GM18870 (cell line): Measurements from ENCODE around the gene HOMER2.
A peak's percentile ranks its signal among the peaks of the same experiment; 100 is the strongest.
"Not testable (repeated sequence)": the region's sequence is repeated elsewhere in the genome, so short reads cannot be mapped to it uniquely, and the experiment has no call there.

Experiments
- ATAC-seq: cut with Tn5 transposase; IDR thresholded peaks from one replicate; pipeline ENCODE4 v1.9.1; 2021; ENCODE audit warnings: moderate library complexity; ENCODE audit not compliant: unreplicated experiment

HOMER2 gene

DNA sequence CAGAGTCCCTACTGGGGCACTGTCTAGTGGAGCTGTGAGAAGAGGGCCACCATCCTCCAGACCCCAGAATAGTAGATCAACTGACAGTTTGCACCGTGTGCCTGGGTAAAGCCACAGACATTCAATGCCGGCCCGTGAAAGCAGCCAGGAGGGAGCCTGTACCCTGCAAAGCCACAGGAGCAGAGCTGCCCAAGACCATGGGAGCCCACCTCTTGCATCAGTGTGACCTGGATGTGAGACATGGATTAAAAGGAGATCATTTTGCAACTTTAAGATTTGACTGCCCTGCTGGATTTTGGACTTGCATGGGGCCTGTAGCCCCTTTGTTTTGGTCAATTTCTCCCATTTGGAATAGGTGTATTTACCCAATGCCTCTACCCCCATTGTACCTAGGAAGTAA is 86.5 kb downstream of the HOMER2 start:
- not testable (repeated sequence) for ATAC-seq

DNA sequence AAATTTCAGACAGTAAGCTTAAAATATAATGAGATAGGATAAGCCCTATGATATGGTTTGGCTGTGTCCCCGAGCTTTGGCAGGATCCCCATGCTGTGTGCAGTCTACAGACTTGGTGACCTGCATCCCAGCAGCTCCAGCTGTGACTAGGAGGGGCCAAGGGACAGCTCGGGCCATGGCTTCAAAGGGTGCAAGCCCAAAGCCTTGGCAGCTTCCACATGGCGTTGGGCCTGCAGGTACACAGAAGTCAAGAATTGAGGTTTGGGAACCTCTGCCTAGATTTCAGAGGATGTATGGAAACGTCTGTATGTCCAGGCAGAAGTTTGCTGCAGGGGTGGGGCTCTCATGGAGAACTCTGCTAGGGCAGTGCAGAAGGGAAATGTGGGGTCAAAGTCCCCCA is 86.9 kb downstream of the HOMER2 start:
- not testable (repeated sequence) for ATAC-seq

DNA sequence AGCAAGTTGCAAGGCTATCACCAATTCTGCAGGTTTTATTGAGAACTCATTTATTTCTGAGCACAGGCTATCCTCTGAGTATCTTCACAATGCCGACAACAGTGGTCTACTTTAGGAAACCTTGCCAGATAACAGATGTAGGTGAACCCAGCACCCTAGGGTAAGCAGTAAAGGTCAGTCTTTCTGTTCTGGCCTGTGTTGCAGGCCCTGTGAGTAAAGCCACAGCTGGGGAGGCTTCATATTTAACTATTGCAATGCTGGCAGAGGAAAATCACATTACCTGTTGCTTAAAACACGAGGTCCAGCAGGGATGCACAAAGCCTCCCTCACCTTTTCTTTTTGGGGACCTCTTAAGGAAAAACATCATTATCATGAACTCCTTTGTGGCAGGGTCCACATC is 87.6 kb downstream of the HOMER2 start:
- no peak for ATAC-seq

DNA sequence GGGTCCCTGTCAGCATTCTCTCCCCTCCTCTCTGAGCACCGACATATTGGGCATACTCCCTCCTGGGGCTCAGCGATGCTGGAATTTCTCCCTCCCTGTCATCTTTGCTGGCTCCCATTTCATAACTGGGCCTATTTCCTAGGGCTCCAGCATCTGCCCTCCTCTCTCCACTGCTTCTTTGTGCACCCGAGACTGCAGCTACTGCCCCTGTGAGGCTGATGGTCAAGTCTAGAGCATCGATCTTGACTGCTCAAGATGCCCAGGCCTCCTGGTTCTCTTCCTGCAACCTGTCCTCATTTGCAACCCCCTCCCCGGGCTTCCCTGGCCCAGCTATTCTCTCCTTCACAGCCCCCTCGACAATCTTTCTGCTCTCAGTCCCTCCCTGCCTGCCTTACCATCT is 89.6 kb downstream of the HOMER2 start:
- ATAC-seq = no peak

DNA sequence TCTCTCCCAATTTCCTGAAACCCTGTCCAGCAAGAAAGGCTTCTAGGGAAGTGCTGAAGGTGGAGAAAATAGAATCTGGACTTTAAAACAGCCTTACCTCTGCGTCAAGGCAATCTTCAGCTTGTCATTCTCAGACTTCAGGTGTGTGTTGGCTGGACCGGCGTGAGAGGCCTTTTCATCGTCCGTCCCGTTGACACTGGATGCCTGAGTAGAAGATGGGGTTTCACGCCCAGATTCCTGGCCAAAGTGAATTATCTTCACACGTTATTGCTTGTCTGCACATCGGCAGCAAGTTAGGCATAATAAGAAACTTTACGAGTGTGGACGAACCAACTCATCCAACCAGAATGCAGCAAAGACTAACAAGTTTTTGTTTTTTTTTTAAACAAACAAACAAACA is 93.6 kb downstream of the HOMER2 start:
- ATAC-seq = no peak

DNA sequence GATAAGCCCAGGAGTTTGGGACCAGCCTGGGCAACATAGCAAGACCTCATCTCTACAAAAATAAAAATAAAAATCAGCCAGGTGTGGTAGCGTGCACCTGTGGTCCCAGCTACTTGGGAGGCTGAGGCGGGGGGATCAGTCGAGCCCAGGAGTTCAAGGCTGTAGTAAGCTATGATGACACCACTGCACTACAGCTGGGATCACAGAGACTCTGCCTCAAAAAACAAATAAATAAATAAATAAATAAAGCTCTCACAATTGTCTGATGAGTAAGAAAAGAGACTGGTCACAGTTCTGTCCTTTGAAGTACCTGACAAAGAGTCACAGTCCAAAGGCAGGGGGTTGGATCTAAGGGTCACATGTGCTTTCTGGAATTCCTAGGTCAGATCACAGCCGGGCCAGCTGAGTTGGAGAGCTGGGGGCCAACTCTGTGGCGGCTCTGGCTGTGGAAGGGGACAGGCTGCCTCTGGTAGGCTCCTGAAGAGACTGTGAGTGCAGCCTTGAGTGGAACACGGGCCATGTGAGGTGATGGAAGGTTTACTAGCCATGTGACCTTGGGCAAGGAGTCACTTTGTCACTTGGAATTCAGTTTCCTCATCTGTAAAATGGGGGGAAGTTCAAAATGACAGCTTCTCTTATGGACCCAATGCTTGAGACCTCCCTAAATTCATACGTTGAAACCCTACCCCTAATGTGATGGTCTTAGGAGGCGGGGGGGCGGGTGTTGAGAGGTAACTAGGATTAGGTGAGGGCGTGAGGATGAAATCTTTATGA is 95.9 kb downstream of the HOMER2 start:
- no peak for ATAC-seq

DNA sequence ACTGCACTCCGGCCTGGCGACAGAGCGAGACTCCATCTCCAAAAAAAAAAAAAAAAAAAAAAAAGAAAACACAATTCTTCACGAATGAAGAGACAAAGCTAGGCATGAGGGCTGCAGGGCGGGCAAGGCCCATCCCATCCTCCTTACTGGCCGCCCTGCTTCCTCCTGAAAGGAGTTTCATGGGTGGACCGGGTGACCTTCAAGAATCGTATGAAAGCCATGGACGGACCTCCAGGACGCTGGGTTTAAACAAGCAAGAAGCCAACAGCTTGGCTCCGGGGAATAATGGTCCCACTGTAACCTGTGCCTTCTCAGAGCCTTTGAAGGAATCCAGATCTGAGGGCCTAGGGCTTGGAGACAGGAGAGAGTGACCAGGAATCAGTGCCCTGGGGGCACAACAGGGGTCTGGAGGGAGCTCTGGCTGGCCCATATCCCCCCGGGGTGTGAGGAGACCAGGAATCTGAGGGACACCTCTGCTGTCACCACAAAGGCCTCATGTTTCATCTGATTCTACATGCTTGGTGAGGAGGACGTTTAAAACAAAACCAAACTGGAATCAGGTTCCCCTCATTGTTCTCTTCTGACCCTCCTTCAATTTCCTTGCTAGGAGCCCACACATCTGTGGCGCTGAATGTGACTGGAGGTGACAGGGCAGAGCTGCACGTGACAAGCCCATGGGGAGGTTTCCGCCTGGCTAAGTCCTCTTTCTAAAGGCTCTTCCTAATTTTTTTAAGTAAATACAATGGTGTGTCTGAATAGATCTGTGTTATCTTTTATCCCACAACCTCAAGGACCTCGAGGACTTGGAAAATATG is 97.0 kb downstream of the HOMER2 start:
- no peak for ATAC-seq

DNA sequence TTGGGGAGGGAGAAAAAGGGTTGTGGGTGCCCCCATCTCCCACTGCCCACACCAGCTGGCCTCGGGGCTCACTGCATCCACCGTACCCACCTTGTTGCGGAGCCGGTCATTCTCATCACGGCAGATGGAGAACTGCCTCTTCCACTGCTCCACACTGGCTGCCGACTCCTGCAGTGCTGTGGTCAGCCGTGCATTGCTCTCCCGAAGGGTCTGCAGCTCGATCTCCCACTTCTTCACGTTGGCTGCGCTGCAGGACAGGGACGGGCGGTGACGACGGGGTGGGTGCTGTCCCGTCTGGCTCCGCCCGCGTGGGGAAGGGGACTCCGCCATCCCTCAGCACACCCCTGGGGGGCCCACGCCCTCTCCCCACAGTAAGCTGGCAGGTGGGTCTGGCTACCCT is 98.0 kb downstream of the HOMER2 start:
- ATAC-seq = no peak

DNA sequence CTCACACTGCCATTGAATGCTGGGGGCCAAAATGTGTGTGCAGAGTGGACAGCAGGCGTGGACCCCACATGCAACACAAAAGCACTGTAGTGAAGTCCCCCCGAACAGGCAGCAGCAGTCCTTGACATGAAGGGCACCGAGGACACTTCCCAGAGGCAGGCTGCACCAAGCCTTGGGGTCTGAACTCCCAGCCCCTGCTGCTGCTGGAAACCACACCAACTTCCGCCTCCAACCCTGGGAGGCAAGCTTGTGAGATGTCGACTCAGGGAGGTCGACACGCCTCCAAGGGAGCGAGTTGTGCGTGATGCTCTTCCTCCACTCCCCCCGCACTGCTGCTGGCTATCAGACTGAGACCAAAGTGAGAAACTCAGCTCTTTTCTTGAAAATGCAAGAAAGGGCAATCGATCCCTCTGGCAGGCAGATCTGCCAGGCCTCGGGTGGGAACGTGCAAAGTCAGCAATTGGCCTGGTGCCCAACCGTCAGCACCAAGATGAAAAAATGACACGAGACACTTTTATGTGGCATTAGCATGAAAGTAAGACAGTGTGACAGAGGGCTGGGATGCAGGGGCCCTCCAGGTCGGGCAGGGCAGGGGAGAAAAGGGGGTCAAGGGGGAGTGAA is 99.5 kb downstream of the HOMER2 start:
- no peak for ATAC-seq

DNA sequence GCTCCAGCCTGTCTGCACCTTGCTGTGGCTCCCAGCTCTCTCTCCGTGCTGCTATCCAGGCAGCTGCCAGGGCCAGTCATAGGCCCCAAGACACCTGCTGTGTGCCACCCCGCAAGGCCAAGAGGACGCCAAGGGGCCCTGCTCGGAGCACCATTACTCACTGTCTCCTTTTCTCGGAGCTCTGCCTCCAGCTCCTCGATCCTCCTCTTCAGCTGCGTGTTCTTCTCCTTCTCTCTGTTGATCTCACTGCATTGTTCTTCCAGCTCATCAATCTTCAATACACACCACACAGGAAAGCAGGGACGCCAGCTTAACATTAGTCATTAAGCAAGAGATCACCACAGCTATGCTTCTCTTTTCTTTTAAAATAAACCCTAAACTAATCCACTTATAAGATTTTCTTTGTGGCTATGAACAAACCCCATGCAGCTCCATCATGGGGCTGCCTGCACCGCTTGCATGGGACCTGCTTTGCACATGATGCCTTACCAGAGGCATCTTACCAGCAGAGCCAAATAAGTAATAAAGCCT is 100.5 kb downstream of the HOMER2 start:
- ATAC-seq = no peak

DNA sequence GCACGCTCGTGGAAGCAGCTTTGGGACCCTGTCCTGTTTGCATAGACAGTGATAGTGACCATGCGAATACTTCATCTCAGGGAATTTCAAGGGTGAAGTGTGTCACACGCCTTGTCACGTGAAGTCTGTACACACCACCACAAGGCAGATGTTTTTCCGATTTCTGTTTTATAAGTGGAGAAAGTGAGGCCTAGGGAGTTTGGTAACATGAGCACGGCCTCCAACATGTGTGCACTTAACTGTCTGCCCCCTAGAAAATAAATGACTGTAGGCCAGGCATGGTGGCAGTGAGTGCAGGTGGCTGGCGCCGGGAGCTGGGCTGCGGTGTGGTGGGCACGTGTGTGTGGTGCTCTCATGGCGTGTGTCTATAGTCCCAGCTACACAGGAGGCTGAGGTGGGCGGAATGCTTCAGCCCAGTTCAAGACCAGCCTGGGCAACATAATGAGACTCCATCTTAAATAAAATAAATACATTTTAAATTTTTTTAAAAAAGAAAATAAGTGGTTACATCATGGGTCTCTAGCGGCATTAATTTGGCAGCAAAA is 101.1 kb downstream of the HOMER2 start:
- no peak for ATAC-seq

DNA sequence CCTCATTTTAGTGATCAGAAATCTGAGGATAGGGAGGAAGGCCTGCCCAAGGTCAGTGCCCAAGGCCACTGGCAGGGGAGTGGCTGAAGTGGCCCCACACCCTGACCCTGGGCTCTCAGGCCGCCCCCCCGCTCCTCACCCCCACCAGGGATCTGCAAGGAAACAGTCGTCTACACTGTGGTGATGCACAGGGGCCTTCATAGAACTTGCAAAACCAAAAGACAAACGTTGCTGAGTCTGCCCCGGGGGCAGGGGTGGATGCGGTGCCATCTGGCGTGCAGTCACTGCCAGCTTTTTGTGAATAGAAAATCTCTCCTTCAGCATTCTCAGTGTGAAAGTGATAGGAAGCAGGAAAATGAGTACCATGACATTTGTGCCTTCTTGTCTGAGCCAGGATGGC is 101.8 kb downstream of the HOMER2 start:
- no peak for ATAC-seq

DNA sequence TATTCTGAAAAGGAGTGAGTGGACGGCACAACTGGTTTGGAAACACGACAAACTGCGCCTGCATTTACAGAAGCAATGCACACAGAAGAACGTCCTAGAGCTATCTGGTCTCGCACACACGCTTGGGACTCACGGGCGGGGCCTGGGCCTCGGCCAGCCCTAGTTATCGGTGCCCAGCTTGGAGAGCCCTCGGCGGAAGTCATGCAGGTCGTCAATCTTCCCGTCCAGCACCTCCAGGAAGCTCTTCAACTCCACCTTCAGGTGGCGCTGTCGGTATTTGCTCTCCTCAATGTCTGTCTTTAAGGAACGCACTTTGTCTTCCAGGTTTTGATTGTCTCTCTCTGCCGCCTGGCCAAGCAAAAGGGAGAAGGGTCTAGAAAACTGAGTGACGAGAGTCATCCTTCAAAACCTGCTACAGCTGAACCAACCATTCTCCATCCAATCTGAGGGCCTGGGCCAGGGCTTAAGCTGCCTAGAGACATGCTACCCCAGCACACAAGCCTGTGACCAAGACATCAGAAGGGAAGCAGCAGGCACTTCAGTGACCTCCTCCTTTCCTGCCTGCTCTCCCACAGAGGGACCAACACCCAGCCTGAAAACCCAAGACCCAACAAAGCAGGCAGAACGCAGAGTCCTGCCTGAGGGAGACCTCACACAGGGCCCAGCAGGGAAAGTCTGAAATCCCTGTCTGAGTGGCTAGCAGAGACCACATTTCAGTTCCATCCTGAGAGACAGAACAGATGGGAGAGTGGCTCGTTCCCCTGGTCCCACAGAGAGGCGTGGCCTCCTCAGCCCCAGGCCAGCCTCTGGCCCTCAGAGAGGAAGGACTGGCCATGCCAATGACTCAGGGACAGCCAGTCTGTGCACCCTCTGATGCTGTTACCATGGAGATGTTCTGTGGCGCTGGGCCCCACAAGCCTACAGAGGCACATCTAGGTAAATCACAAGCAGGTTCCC is 102.7 kb downstream of the HOMER2 start:
- peak; percentile 48 for ATAC-seq

DNA sequence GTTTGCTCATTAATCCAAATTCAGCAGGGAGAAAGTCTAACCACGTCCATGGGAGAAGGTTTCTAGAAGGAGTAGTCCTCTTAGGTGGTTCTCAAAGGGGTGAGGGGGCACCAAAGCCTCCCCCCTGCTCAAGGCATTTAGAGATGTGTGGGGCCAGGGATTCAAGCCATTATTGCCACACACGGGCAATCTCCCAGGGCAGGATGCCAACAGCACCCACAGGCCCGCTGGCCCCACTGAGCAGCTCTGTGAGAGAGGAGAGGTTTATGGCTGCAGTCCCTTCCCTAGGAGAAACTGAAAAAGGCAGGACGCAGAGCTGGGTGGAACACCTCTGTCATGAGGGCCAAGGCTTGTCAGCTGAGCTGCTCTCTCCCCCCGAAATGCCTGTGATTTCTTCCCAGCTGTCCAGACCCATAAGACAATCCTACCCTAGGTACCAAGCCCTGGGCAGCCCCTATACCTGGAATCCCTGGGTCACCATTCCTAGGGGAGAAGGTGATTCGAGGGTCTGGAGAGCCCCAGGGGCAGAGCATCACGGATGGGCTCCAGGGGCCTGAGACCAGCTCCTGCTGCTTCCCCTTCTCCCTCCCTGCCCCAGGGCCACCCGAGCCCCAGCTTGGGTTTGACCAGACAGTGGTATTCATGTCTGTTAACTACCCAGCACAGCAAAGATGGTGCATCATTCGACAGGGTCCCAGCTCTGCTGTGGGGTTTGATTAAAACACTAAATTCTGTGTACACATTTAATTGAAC is 104.1 kb downstream of the HOMER2 start:
- ATAC-seq = no peak

DNA sequence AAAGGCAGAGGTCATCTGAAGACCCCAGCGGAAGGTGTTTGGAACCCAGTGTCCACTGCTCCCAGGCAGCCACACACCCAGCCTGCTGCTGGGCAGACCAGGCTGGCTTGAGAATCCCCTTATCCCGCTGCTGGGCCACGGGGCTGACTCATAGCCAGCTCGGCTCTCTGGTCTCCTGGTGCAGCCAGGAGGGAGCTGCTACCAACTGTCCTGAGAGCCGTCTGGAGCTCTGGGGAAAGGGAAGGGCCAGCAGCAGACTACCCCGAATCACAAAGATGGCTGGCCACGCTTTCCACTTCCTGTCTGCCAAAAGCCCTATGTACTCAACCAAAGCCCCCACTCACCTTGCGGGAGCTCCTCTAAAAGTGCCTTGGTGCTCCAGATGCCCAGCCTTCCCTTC is 104.8 kb downstream of the HOMER2 start:
- ATAC-seq = no peak

DNA sequence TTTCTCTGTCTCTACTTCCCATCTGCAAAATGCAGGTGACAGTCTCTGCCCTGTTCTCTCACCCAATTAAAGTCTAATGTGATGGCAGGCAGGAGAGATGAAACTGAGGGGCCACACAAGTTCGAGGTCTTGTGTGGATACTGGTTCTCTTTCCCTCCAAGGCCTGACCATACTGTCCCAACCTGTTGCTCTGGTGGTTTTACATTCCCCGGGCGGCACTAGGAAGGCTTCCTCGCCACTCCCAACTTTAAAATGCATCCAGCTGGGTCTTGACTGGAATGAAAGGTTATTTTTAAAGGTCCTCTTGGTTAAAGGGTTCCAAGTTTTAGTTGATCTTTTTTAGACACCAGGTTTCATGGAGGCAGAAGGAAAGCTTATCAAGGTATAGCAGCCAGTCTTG is 105.9 kb downstream of the HOMER2 start:
- ATAC-seq = no peak

DNA sequence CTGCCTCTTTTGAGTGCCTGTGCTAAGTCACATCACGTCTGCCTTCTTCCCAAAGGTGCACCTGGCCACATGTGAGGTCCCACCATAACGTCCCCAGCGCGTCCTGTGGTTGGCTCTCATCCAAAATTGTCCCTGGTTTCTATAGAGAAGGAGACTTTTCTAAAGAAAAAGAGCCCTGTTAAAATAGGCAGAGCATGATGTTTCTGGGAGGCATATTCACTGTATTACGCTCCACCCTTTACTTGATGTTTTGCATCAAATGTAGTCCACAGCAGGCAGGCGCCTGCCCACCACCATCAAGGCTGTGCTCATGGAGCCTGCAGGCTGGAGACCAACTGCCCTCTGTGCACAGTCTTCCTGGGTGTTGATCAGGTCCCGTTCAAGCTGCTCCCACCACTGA is 106.8 kb downstream of the HOMER2 start:
- ATAC-seq = no peak

DNA sequence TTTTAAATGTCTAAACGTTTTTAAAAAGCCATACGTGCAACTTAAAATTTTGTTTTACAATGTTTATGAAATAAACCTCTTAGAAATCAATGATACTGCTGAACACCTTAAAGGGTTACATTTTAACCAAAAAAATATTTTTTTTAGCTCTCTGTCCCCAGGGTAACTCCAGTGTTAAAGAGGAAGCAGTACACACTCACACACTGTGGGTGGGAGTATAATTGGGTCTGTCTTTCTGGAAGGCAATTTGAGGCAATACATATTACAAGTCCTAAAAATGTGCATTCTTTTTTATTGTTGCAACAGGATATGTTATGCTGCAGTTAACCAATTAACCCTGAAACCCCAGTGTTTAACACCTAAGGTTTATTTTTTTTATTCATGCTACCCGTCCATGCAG is 109.0 kb downstream of the HOMER2 start:
- ATAC-seq = no peak

DNA sequence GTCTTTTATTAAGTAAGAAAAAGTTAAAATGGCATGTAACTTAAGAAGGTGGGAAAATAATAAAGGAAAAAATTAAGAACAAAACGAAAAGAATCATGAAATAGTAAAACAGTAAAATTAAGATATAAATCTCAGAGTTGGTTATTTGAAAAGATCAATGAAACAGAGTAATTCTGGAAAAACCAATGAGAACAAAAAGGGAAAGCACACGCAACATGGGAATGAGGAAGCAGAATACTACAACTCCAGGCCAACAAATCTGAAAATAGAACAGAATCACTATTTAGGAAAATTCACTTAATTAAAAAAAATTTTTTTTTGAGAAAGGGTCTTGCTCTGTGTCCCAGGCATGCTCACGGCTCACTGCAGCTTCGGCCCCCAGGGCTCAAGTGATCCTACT is 112.4 kb downstream of the HOMER2 start:
- no peak for ATAC-seq

DNA sequence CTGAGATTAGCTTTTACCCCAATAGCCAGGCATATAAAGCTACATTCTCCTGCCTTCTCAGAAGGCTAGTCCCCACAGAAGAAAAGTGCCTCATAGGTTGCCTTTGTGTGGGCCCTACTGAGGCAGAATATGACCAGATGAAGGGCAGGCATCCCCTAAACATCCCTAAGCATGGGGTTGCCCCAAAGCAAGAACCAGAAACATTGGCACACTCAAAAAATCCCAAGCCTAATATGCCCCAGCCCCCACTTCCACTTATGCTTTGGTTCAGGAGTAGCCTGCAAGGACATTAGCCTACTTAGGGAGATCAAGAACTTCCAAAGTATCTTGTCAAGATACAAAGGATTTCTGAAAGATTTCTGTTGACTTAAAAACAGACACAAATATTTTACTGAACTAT is 113.4 kb downstream of the HOMER2 start:
- ATAC-seq = no peak
